Loucy (cell line): ENCODE data around the gene DEPDC5.

ENCODE experiments used
- EZH2phosphoT487 ChIP-seq: fragments of 200-600 bp; IDR thresholded peaks from 2 replicates; pipeline ENCODE4 v1.6.1; 2018; ENCODE audit warnings: antibody characterized with exemption, mild to moderate bottlenecking, moderate library complexity, borderline replicate concordance
- TF ChIP-seq, protein P1 (sequence below): fragments of 200-600 bp; sonication (generic); conservative IDR thresholded peaks from 2 replicates; pipeline ENCODE4 v1.5.1; 2014; ENCODE audit warnings: mild to moderate bottlenecking, antibody characterized with exemption, low read length

DNA sequence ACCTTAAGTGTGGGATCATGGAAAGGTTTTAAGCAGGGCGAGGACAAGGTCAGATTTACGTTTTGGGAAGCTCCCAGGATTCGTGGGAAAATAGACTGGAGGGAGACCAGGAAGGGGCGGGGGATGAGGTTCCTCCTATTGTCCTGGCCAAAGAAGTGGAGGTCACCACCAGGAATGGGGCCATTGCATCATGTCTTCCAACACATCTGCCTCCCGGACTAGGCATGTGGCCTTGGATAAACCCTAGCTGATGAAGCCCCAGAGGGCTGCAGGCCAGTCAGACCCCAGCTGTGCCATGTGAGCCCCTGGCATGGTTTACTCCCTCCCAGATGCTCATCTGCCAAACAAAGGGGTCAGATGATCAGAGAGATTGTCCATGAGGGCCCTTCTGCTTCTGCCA is 179.0 kb downstream of the DEPDC5 start:
- TF ChIP-seq, protein P1, sequence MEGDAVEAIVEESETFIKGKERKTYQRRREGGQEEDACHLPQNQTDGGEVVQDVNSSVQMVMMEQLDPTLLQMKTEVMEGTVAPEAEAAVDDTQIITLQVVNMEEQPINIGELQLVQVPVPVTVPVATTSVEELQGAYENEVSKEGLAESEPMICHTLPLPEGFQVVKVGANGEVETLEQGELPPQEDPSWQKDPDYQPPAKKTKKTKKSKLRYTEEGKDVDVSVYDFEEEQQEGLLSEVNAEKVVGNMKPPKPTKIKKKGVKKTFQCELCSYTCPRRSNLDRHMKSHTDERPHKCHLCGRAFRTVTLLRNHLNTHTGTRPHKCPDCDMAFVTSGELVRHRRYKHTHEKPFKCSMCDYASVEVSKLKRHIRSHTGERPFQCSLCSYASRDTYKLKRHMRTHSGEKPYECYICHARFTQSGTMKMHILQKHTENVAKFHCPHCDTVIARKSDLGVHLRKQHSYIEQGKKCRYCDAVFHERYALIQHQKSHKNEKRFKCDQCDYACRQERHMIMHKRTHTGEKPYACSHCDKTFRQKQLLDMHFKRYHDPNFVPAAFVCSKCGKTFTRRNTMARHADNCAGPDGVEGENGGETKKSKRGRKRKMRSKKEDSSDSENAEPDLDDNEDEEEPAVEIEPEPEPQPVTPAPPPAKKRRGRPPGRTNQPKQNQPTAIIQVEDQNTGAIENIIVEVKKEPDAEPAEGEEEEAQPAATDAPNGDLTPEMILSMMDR: no peak
- TF ChIP-seq EZH2phosphoT487: no peak
